ENCODE data around the gene GDF9. TPM values are rescaled to one million over a fixed set of nuclear protein-coding genes. Genes with fewer than 3 reads are reported as not detected.

Gene GDF9
- polyA plus RNA-seq, 4 donors, result 1.7 to 2.3 (median 1.9) TPM

DNA sequence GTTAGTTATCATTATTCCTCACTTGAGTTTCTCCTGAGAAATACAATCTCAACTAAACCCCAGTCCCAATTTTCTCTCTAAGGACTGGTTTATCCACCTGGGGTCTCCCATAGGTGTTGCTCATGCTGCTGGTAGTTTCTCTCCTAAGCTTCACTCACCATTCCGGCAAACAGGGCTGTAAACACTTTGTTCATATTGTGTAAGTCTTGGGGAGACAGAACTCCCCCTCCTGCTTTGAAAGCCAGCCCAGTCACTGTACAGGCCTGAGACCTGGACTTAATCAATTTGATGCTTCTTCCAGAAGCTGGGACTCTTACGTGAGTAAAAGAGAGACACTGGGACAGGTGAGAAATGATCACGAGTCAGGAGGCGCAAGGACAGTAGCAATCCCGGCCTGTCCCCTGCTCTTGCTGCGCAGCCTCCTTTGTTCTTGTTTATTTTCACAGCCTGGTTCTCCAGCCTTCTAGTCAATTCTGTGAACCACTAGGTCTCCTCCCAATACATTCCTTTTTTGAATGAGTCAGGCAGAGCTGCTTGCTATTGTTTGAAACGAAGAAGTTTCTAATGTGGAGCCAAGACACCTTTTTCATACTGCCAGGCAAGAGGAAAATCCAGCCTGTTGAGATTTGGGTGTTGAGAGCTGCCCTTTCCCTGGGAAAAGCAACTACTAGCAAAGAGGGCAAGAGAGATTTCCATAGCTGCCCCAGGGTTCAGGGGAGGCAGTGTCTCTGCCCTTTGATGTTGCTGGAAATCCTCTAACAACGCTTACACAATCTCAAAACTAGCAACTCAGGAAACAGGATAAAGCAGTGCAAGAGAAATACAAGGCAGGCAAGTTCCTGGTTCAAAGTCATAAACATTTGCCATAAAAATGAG lies 26.6 kb downstream of the GDF9 start:
- DNase-seq (ENCODE audit: low read depth in 4 of 4, low spot score in 3 of 4), result no peak

DNA sequence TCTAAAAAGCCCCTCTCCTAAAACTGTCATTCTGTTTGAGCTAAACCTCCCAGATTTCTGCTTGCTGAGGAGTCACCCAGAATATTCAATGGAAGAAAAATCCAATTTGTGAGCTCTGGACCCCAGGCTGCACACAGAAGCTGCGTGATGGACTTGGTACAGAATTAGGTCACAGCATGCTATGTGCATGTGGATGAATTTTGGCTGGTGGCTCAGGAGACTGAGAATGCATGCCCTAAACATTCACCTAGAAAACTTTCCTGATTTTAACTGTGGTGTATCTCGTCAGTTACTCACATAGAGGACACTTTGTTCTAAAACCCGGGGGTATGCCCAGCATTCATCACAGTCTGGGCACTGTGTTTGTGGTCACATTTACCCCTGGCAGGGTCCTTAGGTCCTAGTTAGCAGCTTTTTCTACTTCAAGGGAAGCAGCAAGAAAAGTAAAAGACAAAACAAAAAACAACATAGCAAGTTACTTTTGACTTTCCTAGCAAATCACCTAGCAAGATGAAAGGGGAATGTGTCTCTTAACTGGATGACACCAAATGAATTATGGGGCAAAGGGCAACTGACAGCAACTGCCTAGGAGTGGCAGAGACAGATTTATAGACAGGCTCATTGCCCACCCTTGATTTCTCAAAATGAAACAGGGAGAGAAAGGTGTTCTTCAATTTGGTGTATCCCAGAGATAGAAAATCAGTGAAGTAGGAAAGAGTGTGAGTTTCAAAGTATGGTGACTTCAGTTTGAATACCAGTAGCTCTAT lies 27.6 kb downstream of the GDF9 start:
- no peak for DNase-seq (ENCODE audit: low read depth in 4 of 4, low spot score in 3 of 4)

DNA sequence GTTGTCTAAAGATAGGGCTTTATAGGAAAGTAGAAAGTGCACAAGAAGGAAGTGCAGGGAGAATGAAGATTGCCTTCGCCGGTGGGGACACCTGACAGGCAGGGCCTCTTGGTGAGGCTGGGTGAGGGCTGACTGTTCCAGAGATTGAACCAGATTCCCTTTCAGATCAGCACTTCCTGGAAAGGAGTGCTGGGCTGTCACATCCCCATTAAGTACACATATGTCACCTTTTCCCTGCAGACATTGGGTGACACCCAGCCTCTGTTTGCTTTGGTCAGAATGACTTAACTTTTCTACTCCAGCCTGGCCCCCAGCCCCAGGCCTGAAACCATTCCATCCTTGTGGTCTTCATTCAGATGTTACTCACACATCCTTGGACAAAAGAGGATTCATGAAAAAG lies 28.4 kb downstream of the GDF9 start:
- DNase-seq (ENCODE audit: low read depth in 4 of 4, low spot score in 3 of 4), result no peak

DNA sequence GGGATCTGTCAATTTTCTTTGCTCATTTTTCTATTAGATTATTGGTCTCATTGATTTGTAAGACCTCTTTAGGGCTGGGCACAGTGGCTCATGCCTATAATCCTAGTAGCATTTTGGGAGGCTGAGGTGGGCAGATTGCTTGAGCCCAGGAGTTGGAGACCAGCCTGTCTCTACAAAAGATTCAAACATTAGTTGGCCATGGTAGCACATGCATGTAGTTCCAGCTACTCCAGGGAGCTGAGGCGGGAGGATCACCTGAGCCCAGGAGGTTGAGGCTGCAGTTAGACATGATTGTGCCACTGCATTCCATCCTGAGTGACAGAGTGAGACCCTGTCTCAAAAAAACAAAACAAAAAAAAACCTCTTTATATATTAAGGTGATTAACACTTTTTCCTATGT lies 29.4 kb downstream of the GDF9 start:
- DNase-seq (ENCODE audit: low read depth in 4 of 4, low spot score in 3 of 4), result no peak

DNA sequence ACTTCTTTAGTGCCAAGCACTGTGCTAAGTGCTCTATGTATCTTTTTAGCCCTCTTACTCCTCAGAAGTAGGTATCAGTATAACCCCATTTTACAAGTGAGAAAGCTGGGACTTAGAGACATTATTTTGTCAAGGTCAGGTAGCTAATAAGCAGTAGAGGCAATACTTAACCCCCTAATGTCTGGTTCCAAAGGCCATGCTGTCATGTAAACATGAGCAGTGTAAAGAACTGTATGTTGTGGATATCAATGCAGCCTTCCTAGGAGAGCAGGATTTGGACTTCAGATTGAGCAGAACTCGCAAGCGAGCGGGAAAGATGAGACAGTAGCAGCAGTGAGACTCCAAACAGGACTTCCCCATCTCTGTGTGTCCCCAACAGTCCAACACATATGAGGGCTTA lies 32.2 kb downstream of the GDF9 start:
- no peak for DNase-seq (ENCODE audit: low read depth in 4 of 4, low spot score in 3 of 4)

DNA sequence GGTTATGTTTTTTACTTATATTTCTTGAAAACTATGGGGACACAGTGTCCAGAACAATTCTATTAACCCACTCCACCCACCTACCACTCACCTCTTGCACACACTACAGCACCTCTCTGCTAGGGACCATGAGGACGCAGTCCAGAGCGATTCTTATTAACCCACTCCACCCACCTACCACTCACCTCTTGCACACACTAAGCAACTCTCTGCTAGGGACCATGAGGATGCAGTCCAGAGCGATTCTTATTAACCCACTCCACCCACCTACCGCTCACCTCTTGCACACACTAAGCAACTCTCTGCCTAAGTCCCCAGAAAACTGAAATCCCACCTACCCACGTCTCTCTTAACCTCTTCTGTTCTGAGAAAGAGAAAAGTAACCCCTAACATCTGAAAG lies 33.7 kb downstream of the GDF9 start:
- no peak for DNase-seq (ENCODE audit: low read depth in 4 of 4, low spot score in 3 of 4)

DNA sequence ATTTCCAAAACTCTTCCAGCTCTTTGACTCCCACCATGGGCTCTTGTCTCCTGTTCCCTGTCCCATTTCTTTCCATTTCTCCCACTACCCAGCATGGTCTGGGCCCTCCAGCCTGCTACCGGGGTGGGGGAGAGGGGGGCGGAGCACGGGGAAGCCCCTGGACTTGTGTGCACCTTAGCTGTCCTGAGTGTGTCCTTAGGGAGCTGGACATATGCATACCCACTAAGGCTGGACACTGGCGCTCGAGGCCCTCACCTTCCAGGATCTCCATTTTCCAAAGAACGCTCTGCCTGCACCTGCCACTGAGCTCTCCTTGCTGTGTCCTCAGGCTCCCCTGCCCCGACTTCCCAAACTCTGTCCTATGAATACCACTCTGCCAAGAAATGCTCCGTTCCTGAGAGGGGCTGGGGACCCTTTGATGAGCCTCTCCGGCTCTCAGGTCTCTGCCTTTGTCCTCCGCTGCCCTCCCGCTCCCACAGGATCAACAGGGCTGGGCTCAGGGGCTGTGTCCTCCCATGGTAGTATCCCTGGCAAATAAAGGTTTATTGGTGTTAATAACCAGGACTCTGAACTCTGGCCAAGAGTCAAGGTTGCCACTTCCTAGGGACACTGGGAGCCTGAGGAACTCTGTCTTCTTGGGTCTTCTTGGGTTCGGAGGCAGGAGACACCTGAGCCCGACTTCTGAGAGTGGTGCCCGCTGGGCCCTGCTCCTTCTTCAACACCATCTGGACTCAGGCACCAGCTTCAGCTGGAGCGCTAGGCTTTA lies 35.0 kb downstream of the GDF9 start:
- no peak for DNase-seq (ENCODE audit: low read depth in 4 of 4, low spot score in 3 of 4)

DNA sequence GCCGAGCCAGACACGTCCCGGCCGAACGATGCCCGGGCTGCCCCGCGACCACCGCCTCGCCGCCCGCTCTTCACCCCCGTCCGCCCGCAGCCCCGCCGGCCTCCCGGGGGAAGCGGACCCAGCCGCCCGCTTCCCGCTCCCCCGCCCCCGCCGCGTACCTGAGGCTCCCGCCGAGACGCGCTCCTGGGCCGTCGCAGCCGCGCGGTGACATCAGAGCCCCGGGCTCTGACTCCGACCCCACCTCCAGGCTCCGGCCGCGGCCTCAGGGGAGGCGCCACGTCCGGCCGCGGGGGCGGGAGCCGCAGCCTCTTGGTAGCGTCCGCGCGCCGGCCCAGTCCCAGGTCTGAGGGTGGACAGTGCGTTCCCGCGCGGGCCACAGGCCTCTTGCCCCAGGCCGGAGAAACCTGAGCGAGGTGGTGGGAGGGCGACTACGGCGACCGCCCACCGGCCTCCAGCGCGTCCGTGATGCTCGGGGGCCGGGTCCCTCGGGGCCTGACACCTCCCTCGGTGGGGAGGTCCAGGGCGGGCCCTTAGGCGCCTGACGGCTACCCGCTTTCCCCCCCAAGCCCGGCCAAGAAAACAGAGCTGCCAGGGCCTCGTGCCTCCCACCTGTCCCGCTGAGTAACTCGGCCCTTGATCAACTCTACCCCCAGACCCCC lies 35.7 kb downstream of the GDF9 start, which contains the start of gene SHROOM1:
Gene SHROOM1, minus strand, starts transcription at position 212 of the 659 bp plus-strand sequence. CDS start 4,507 bp downstream, outside the sequence.
- DNase-seq (ENCODE audit: low read depth in 4 of 4, low spot score in 3 of 4), result no peak

DNA sequence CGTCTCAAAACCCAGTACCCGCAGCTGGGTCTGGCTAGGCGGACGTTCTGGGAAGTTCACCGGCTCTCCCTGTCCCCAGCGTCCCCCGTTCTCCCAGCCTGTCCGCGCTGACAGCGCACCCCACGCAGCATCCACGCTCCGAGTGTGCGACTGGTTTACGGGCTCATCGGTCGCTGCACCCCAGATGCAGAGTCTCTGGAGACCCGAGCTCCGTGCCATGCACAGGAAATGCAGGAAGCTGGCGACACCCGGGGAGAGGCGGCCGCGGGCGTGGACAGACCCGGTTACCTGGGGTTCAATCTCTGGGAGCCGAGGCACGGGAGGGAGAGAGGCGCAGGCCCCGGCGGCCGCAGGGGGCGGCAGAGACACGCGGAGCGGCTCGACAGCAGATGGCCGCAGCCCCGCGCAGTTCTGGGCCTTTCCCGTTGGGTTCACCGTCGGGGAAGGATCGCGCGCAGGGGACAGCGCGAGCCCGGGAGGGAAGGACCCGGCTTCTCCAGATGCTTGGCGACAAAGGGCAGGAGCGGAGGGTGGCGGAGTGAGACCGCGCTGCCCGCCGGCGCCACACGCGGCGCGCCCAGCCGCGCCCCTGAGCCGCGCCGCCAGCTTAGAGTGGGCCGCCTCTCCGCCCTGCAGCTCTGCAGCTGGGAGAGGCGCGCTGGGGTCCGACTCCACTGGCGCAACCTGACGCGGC lies 36.4 kb downstream of the GDF9 start:
- DNase-seq (ENCODE audit: low read depth in 4 of 4, low spot score in 3 of 4), result no peak

DNA sequence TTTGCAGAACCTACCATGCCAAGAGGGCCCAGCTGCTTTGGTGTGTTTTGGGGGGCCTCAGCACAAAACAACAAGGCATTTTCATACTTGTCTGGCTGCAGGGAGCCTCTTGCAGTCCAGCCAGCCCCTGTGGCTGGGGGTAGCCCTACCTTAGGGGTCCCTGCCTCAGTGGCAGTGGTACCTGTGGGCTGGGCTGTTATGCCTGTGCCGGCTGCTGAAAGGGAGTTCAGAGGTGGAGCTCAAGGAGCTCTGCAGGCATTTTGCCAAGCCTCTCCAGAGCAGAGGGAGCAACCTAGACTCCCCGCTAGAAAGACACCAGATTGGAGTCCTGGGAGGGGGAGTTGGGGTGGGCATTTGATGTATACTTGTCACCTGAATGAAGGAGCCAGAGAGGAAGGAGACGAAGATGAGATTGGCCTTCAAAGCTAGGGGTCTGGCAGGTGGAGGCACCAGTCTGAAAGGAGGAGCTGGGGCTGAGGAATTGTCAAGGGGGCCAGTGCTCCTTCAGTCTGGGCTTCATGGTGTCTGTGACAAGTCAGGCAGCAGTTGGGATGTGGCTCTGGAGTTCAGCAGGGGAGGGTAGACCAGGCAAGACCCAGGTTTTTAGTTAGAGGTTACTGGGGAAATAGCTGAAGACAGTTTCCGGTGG lies 37.3 kb downstream of the GDF9 start:
- DNase-seq (ENCODE audit: low read depth in 4 of 4, low spot score in 3 of 4), result no peak

DNA sequence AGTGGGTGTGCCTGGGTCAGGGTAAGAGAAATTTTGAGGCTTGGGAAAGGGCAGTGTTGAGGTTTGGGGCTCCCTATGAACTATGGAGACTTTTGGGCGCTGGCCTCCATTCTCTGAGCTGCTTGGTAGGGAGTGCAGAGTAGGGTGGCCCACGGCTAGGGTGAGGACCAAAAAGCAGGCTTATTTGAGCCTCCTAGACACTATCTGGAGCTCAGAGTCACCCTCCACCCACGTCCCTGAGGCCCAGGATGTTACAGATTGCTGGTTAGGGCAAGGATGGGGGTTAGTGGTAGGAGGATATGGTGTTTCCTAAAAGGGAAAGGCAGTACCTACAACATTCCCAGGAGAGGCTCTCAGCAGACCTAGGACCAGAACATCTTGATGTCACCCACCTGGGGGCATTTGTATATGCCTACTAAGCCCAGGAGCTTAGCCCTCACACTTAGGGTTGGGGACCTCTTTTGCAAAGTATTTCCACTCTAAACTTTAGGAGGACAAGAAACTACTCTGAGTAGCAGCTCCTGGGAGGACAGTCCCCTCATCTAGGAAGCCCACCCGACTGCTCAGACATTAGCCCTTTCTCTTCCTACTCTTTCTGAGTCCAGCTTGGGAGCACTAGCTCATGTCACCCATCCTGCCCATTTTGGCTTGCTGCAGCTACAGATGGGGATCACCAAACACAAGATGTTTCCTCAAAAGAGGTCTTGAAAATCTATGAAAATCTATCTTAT lies 38.2 kb downstream of the GDF9 start:
- no peak for DNase-seq (ENCODE audit: low read depth in 4 of 4, low spot score in 3 of 4)

DNA sequence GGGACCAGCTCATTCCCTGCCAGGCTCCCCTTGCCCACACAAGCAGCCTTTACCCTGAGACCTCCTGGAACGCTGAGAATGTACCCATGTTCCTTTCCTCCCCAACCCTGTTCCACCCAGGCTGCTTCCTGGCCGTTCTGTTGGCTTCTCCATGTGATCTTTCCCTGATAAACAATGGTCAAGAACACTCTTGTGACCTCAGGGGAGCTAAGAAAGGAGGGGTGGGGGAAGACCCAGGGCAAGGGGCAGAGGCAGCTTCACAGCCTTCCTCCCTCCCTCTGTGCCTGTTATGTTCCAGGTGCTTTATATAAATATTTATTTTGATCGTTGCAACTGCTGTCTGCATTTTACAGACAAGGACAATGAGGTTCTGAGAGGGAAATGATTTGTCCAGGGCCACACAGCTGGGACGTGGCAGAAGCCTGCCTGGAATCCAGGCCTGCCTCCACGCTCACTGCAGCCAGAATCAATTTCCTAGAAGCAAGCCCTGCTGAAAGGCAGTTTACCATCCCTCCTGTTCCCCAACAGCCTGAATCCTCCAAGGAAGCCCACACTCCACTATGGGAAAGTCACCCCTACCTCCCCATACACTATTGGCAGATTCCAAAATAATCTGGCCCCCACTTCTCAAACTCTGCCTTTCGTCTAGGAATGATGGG lies 39.7 kb downstream of the GDF9 start:
- DNase-seq (ENCODE audit: low read depth in 4 of 4, low spot score in 3 of 4), result no peak

DNA sequence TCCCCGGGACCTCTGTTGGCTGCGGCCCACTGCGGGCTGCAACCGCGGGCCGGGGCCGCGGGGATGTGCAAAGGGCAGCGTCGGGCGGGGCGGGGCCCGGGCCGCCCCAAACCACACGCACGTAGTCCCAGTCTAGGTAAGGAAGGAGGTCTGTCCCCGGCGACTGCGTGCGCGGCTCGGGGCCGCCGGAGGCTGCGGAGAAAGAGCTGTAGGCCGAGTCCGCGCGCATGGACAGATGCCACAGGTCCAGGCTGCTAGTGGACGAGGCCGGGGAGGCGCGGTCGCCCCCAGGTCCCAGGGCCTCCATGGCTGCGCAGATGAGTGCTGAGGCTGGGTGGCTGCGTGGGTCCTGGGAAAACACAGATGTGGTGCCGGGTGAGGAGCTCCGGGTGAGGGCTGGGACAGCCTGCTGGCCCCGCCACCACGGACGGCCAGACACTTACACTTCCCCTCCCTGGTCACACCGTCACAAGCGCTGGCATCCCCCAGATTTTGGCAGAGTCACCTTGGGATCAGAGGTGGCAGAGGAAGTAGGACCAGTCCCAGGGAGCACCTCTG lies 40.4 kb downstream of the GDF9 start:
- DNase-seq (ENCODE audit: low read depth in 4 of 4, low spot score in 3 of 4), result no peak

DNA sequence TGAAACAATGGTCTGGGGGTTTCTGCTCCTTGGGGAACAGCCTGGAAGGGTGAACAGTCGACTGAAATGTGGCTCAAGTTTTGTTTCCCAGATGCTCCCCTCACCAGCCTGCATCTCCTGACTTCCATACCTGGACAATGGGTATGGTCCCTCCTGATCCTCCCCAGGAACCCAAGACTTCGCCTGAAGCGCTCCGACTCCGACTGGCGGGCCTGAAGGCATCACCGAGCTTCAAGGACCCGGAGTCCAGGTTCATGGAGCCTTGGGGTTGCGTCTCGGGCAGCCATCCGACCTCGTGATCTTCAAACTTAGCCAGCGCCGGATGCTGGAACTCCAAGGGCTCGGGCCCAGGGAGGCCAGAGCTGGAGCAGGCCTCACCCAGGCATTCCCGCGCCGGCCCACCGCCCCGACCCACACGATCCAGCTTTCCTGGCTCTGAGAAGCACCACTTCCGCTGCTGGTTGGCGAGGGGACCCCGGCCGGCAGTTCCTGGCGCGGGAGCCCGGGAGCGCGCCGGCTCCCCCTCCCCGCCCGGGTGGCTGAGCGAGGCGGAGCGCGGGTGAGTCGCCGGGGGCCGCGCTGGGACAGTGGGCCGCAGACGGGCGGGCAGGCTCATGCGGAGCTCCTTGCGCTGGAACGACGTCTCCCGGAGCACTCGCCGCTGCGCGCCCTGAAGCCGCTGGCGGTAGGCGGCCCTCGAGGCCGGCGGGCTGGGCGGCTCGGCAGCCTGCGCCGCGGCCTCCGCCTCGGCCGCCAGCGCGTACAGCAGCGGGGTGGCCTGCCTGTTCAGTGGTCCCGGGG lies 41.0 kb downstream of the GDF9 start:
- DNase-seq (ENCODE audit: low read depth in 4 of 4, low spot score in 3 of 4), result no peak

DNA sequence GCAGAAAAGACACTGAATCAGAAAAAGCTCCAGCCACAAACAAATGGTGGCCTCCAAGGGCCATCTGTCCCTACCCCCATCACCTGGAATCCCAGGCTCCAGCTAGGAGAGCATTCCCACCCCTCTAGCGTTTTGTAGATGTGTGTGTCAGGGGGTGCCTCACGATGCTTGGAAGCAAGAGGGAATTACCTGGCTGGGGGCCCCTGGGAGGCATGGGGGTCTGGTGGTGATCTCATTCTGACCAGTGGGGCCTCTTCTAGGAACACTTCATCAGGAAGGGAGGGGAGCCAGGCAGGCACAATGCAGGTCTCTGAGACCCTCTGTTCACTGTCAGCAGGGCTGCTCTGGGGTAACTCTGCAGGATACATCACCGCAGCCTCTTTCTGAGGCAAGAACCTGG lies 41.8 kb downstream of the GDF9 start:
- DNase-seq (ENCODE audit: low read depth in 4 of 4, low spot score in 3 of 4), result no peak

DNA sequence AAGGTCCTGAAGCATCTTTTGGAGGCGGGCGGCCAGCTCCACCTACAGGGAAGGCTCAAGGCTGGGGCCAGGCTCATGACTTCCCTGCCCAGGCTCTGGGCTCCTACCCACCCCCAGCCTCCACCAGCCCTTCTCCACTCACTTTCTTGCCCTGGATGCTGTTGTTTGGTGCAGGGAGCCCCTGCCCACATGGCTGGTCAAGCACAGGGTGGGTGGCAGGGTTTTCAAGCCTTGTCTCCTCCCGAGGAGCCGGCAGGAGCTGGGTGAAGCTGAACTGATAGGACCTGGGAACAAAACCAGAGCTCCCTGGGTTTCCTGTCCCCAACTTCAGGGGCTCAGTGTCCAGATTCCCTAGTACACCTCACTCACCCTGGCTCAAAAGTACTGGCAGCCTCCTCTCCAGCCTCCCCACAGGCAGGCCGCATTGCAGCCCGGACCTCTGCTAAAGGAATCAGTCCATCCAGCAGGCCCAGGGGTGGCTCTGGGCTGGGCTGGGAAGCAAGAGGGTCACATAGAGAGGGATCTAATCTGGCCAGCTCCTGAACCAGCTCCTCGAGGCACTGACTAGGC lies 42.7 kb downstream of the GDF9 start:
- no peak for DNase-seq (ENCODE audit: low read depth in 4 of 4, low spot score in 3 of 4)

Measured in right renal pelvis (tissue), 4 donors.